Measurements from ENCODE around the gene FMNL2.

DNA sequence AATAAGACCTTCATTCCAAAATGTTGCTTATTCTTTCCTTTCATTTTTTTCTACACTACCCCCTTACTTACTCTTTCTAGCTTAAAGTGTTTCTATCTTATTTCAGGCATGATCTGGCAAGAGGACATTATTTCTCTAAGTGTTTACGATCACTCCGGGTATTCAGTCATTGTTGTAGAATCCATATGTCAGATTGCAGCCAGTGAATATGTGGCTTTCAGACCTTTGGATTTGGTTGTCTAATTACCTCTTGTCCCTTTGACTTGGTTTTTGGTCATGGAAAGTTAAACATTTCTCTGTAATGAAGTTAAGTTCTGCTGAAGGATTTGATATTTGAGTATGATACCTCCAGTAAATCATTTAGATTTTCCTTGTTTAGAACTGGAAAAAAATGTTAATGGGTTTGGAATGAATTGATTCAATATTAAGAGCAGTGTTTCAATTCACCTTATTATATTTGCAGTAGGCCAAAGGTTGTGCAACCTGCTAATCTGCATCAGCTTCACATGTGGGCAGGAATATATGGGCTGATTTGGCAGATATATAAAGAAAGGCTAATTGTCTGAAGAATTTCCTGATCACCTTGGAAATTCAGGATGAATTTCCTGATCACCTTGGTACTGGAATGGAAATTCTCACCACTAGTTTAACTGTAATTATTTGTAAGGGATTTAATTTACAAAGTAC, 227.4 kb downstream of the FMNL2 start:
- TF ChIP-seq CTCF (IDR thresholded peaks at IDR 0.05) (no peak), POLR2A (IDR thresholded peaks at IDR 0.05; ENCODE audit: low read depth) (no peak), EP300 (IDR thresholded peaks at IDR 0.05) (no peak)

Data from esophagus muscularis mucosa (tissue), 4 donors.